Measurements from ENCODE around the gene CCDC102B. TPM values are rescaled to one million over a fixed set of nuclear protein-coding genes. Genes with fewer than 3 reads are reported as not detected.

Gene CCDC102B
- polyA plus RNA-seq, 1 donor from 2014 or later: 8.7 TPM

- TF ChIP-seq TAF1 (IDR thresholded peaks at IDR 0.05; ENCODE audit: low read depth): no peak
- no peak for TF ChIP-seq MXI1 (conservative IDR thresholded peaks at IDR 0.05; ENCODE audit: poor library complexity, severe bottlenecking)
- no peak for TF ChIP-seq SMC3 (conservative IDR thresholded peaks at IDR 0.05; ENCODE audit: poor library complexity)
- TF ChIP-seq POLR2AphosphoS5 (IDR thresholded peaks at IDR 0.05): no peak
- TF ChIP-seq EZH2 (IDR thresholded peaks at IDR 0.05; ENCODE audit: borderline replicate concordance, insufficient read depth, low read length, poor library complexity, severe bottlenecking): no peak
- TF ChIP-seq REST (IDR thresholded peaks at IDR 0.05; ENCODE audit: borderline replicate concordance): no peak
- TF ChIP-seq CTCF (IDR thresholded peaks at IDR 0.05; ENCODE audit: poor library complexity, severe bottlenecking): no peak
- TF ChIP-seq RAD21 (conservative IDR thresholded peaks at IDR 0.05): no peak
- TF ChIP-seq EP300 (conservative IDR thresholded peaks at IDR 0.05; ENCODE audit: poor library complexity, severe bottlenecking): no peak
- no peak overlapping the region for H3K4me3 ChIP-seq (ENCODE audit: low read length)
- no peaks in the 10 kb centered on the region for H3K36me3 ChIP-seq (ENCODE audit: insufficient read depth, low read length)
- H2AFZ ChIP-seq (ENCODE audit: low read depth, low read length): no peak overlapping the region
- H4K20me1 ChIP-seq (ENCODE audit: insufficient read depth): no peaks in the 10 kb centered on the region
- H3K27ac ChIP-seq (ENCODE audit: low read length): no peak overlapping the region
- no peak overlapping the region for H3K9ac ChIP-seq (ENCODE audit: low read length)
- H3K4me2 ChIP-seq (ENCODE audit: low read length): no peak overlapping the region
- H3F3A ChIP-seq (ENCODE audit: insufficient read depth, low read length, poor library complexity, severe bottlenecking): no peaks in the 10 kb centered on the region
- no peaks in the 10 kb centered on the region for H3K79me2 ChIP-seq (replicated peaks; ENCODE audit: insufficient read depth, low read length)
- no peaks in the 10 kb centered on the region for H3K9me2 ChIP-seq (ENCODE audit: insufficient read depth, low read length)
- H3K9me3 ChIP-seq (ENCODE audit: low read length): no peaks in the 10 kb centered on the region
- H3K27me3 ChIP-seq (ENCODE audit: insufficient read depth, low read depth, low read length): no peaks in the 10 kb centered on the region
Observed at GRCh38 chr18:68944826-68945225, 146.9 kb downstream of the CCDC102B start.

- no peaks in the 10 kb centered on the region for H3F3A ChIP-seq (ENCODE audit: insufficient read depth, low read length, poor library complexity, severe bottlenecking)
- H3K27me3 ChIP-seq (ENCODE audit: insufficient read depth, low read depth, low read length): no peaks in the 10 kb centered on the region
- H2AFZ ChIP-seq (ENCODE audit: low read depth, low read length): no peak overlapping the region
- H4K20me1 ChIP-seq (ENCODE audit: insufficient read depth): no peaks in the 10 kb centered on the region
- no peaks in the 10 kb centered on the region for H3K79me2 ChIP-seq (replicated peaks; ENCODE audit: insufficient read depth, low read length)
- TF ChIP-seq MXI1 (conservative IDR thresholded peaks at IDR 0.05; ENCODE audit: poor library complexity, severe bottlenecking) (no peak), RAD21 (conservative IDR thresholded peaks at IDR 0.05) (no peak), TAF1 (IDR thresholded peaks at IDR 0.05; ENCODE audit: low read depth) (no peak), EZH2 (IDR thresholded peaks at IDR 0.05; ENCODE audit: borderline replicate concordance, insufficient read depth, low read length, poor library complexity, severe bottlenecking) (no peak), CTCF (IDR thresholded peaks at IDR 0.05; ENCODE audit: poor library complexity, severe bottlenecking) (no peak), POLR2AphosphoS5 (IDR thresholded peaks at IDR 0.05) (no peak), SMC3 (conservative IDR thresholded peaks at IDR 0.05; ENCODE audit: poor library complexity) (no peak), REST (IDR thresholded peaks at IDR 0.05; ENCODE audit: borderline replicate concordance) (no peak), EP300 (conservative IDR thresholded peaks at IDR 0.05; ENCODE audit: poor library complexity, severe bottlenecking) (no peak)
- H3K9me2 ChIP-seq (ENCODE audit: insufficient read depth, low read length): no peaks in the 10 kb centered on the region
- H3K4me2 ChIP-seq (ENCODE audit: low read length): no peak overlapping the region
- no peaks in the 10 kb centered on the region for H3K36me3 ChIP-seq (ENCODE audit: insufficient read depth, low read length)
- no peaks in the 10 kb centered on the region for H3K9me3 ChIP-seq (ENCODE audit: low read length)
- no peak overlapping the region for H3K27ac ChIP-seq (ENCODE audit: low read length)
- H3K9ac ChIP-seq (ENCODE audit: low read length): no peak overlapping the region
- H3K4me3 ChIP-seq (ENCODE audit: low read length): no peak overlapping the region
Observed at GRCh38 chr18:68948622-68949021, 150.7 kb downstream of the CCDC102B start.

Data from neural cell (in vitro differentiated cells).